Neural cell (in vitro differentiated cells): Measurements from ENCODE around the gene LSMEM2.

Experiments used
- CTCF ChIP-seq: fragments of 450-650 bp; IDR thresholded peaks from 2 replicates; pipeline ENCODE4 v1.5.1; 2014; ENCODE audit warnings: antibody characterized with exemption, mild to moderate bottlenecking, moderate library complexity; ENCODE audit not compliant: poor library complexity, severe bottlenecking
- EP300 ChIP-seq: fragments of 450-650 bp; conservative IDR thresholded peaks from 2 replicates; pipeline ENCODE4 v1.6.1; 2014; ENCODE audit warnings: antibody characterized with exemption, mild to moderate bottlenecking, moderate library complexity; ENCODE audit not compliant: poor library complexity, severe bottlenecking
- EZH2 ChIP-seq: fragments of 200-600, 300-800 bp; shearing (Covaris generic), sonication (generic); IDR thresholded peaks from 2 replicates; pipeline ENCODE4 v1.6.1; 2014; ENCODE audit warnings: antibody characterized with exemption, low read length, borderline replicate concordance, mild to moderate bottlenecking; ENCODE audit not compliant: insufficient read depth, poor library complexity, severe bottlenecking
- MXI1 ChIP-seq: fragments of 450-650 bp; conservative IDR thresholded peaks from 2 replicates; pipeline ENCODE4 v1.6.1; 2014; ENCODE audit warnings: antibody characterized with exemption, mild to moderate bottlenecking; ENCODE audit not compliant: poor library complexity, severe bottlenecking
- POLR2AphosphoS5 ChIP-seq: IDR thresholded peaks from 2 replicates; pipeline ENCODE4 v1.6.1; 2012
- RAD21 ChIP-seq: fragments of 450-650 bp; conservative IDR thresholded peaks from 2 replicates; pipeline ENCODE4 v1.6.1; 2014; ENCODE audit warnings: antibody characterized with exemption, mild to moderate bottlenecking, moderate library complexity
- REST ChIP-seq: IDR thresholded peaks from 2 replicates; pipeline ENCODE4 v1.6.1; 2012; ENCODE audit warnings: borderline replicate concordance
- SMC3 ChIP-seq: fragments of 450-650 bp; conservative IDR thresholded peaks from 2 replicates; pipeline ENCODE4 v1.6.1; 2014; ENCODE audit warnings: antibody characterized with exemption, mild to moderate bottlenecking, moderate library complexity; ENCODE audit not compliant: poor library complexity
- TAF1 ChIP-seq: IDR thresholded peaks from 2 replicates; pipeline ENCODE4 v1.6.1; 2012; ENCODE audit warnings: low read depth

GRCh38 chr3:50276762-50277101 is 2.2 kb upstream of the LSMEM2 start:
- no peak for TF ChIP-seq EZH2
- no peak for TF ChIP-seq CTCF
- no peak for TF ChIP-seq POLR2AphosphoS5
- no peak for TF ChIP-seq EP300
- TF ChIP-seq RAD21 = no peak
- no peak for TF ChIP-seq SMC3
- no peak for TF ChIP-seq REST
- TF ChIP-seq TAF1 = no peak
- TF ChIP-seq MXI1 = no peak
